Lower leg skin (tissue), 4 donors: ENCODE data around the gene IPO13. TPM values are rescaled to one million over a fixed set of nuclear protein-coding genes. Genes with fewer than 3 reads are reported as not detected.

Experiments
- DNase-seq, 2 donors: peaks; one replicate each; pipeline ENCODE4 v3.0.0-alpha.2; 2019; ENCODE audit warnings: low spot score in 2 of 2
- H3K4me3 ChIP-seq: fragments of 200-600 bp; sonication (generic); 2 replicates; pipeline ENCODE4 v1.5.1; 2017; ENCODE audit warnings: mild to moderate bottlenecking, low read depth; ENCODE audit not compliant: poor library complexity, severe bottlenecking
- POLR2A ChIP-seq, 2 donors: fragments of 450-650 bp; IDR thresholded peaks; one replicate each; pipeline ENCODE4 v1.6.1; 2016 to 2017; ENCODE audit warnings: antibody characterized with exemption in 2 of 2, mild to moderate bottlenecking in 1 of 2, moderate library complexity in 1 of 2
- WGBS, 2 donors: methylation state at CpG; one replicate each; pipeline ENCODE4 v1.1.5; 2018; 5-methylcytosine and 5-hydroxymethylcytosine counted together
- intact Hi-C: fragments of 100-400 bp; cut with DNase I; formaldehyde crosslinking; loops from one replicate; pipeline ENCODE4 v1.15.0; 2023; ENCODE audit warnings: low total_unique reads
- total RNA-seq, 4 donors: library from RNA; depleted of rRNA; stranded (reverse); fragments of >200 nt; gene quantifications; one replicate each; pipeline ENCODE4 v1.1.0, GENCODE V29; 2016
- TF ChIP-seq, protein P1 (sequence below), 3 donors: fragments of 450-650 bp; IDR thresholded peaks; one replicate each; pipeline ENCODE4 v1.5.1; 2016; ENCODE audit warnings: antibody characterized with exemption in 3 of 3, mild to moderate bottlenecking in 3 of 3, moderate library complexity in 2 of 3

The IPO13 gene
- total RNA-seq, 4 donors from 2014 or later = 14.6 to 24.1 (median 18.2) TPM

DNA sequence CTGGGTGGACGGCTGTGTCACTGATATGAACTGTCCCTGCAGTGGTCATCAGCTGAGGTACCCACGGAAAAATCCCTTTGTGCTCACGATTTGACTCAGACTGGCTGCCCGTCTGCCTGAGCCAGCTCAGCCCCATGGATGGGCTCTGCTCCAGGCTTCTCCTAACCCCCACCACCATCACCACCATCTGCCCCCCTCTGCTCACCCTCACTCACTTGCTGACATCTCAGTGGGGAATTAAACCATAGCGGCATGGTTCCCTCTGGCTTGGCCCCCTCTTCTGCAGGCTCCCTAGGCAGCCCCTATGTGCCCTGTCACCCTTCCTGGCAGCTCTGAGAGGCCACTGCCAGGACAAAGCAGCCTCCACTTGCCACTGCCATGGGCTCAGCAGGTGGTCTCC lies 67.2 kb downstream of the IPO13 start:
- 66 to 77% methylated on average over 5 of the region's 5 CpGs for WGBS, 2 donors
- intact Hi-C loops = no loop called here
- no peak overlapping the region for H3K4me3 ChIP-seq
- no peak for TF ChIP-seq POLR2A (IDR thresholded peaks at IDR 0.05)
- TF ChIP-seq, protein P1, sequence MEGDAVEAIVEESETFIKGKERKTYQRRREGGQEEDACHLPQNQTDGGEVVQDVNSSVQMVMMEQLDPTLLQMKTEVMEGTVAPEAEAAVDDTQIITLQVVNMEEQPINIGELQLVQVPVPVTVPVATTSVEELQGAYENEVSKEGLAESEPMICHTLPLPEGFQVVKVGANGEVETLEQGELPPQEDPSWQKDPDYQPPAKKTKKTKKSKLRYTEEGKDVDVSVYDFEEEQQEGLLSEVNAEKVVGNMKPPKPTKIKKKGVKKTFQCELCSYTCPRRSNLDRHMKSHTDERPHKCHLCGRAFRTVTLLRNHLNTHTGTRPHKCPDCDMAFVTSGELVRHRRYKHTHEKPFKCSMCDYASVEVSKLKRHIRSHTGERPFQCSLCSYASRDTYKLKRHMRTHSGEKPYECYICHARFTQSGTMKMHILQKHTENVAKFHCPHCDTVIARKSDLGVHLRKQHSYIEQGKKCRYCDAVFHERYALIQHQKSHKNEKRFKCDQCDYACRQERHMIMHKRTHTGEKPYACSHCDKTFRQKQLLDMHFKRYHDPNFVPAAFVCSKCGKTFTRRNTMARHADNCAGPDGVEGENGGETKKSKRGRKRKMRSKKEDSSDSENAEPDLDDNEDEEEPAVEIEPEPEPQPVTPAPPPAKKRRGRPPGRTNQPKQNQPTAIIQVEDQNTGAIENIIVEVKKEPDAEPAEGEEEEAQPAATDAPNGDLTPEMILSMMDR (IDR thresholded peaks at IDR 0.05) = no peak
- no peak for DNase-seq

DNA sequence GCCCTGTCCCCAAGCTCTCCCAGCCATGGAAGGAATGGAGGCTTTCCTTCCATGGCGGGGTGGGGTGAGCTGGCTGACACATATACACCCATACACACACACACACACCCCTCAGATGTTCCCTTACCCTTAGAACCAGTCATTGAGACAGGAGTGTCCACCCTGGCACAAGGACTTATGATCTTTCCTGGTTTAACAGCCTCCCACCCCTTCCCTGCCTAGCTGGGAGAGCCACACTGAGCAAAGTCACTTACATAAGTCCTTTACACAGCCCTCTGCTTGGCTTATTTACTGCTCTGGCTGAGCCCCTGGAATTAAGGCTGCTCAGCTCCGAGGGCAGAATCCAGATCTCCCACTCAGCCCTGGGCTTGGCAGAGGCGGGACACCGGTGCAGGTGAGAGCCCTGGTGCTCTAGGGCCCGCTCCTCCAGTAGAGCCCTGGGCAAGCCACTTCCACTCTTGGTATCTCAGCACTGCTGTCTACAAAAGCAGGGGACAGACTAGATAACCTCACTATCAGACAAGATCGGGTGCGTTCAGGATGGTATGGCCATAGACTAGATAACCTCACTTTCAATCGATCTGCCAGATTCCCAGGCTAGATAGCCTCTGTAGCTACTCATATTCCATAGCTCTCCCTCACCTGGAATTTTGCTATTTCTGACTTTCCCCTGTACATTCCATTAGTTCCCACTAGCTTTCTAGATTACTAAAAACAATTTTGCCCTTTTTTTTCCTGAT lies 67.8 kb downstream of the IPO13 start:
- TF ChIP-seq, protein P1 (IDR thresholded peaks at IDR 0.05) = no peak
- no peak for TF ChIP-seq POLR2A (IDR thresholded peaks at IDR 0.05)
- no peak overlapping the region for H3K4me3 ChIP-seq
- intact Hi-C loops = no loop called here
- 73 to 76% methylated on average over 8 of the region's 8 CpGs for whole genome bisulfite sequencing, 2 donors
- DNase-seq = no peak

DNA sequence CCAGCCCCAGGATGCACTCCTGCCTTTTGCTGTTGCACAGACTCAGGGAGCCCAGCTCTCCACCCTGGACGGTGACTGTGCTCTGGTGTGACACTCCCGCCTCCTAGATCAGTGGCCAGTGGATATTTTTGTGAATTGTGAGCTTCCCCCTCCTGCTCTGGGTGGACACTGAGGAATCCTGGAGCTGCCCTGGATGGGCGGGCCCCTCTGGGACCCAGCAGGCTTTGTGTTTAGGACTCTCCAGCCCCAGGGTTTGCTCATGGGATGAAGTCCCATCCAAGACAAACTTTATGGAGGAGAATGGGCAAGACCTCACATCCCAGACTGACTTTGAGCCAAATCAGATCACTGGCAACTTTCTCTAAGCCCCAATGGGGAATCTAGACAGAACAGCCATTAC lies 68.5 kb downstream of the IPO13 start:
- DNase-seq = no peak
- WGBS, 2 donors = 53 to 71% methylated on average over 3 of the region's 3 CpGs

DNA sequence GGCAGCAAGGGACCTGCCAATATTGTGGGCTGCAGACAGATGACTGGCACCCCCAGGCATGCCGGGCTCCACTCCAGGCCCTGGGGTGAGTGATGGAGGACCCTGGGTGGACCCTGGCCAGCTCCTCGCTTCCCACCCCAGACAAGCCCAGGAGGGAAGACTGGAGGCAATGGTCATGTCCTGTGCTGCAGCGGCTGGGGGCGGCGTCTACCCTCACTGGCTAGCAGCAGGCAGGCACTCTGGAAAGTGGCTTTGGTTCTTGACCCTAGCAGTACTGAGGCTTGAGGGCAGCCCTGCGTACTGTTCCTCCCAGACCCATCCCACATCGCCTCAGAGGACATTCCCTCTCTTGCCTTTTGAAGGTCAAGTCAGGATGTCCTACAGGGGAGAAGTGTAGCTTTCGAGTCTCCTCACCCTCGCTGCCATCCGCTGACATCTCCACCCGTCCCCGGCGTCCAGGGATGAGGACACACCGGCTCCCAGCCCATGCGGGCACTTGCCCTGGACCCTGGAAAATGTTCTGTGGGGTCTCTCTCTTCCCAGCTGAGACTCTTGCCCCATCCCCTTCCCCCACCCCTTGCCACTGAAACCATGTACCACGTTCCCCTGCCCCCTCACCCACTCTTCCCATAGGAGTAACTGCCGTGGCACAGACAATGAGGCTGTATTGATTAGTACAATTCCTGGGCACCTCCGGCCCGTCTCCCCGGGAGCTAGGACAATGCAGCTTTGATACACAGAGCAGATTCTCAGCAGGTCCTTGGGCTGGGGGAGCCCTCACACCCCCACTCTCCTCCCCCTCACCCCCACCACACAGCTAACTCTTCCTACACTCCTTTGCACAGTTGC lies 69.5 kb downstream of the IPO13 start:
- TF ChIP-seq, protein P1 (IDR thresholded peaks at IDR 0.05) = no peak
- TF ChIP-seq POLR2A (IDR thresholded peaks at IDR 0.05) = no peak
- intact Hi-C loops = no loop called here
- WGBS, 2 donors = 88 to 91% methylated on average over 17 to 20 of the region's 20 CpGs

More for the DNA sequence above, 68.5 kb downstream of the IPO13 start:
- intact Hi-C loops = no loop called here
- TF ChIP-seq, protein P1 (IDR thresholded peaks at IDR 0.05) = no peak
- TF ChIP-seq POLR2A (IDR thresholded peaks at IDR 0.05) = no peak
- H3K4me3 ChIP-seq = no peak overlapping the region

DNA sequence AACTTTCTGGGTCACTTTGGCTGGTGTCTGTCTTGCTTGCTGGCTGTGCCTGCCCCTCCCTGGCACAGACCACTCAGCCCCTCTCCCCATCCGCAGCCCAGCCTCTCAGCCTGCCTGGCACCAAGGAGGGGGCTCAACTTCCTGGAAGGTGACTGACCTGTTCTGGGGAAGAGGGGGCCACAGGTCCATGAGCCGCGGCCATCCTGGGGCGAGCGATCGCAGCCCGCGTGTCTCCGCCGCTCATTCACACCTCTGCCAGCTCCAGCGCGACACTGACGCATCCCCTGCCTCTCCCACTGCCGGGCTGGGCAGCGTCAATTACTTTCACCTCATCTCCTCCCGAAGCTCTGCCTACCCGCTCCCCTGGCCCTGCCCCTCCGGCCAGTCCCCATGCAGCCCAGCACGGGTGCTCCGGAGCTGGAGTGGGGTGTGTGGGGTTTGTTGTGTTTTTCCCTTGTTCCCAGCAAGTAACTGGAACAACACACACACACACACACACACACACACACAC lies 70.2 kb downstream of the IPO13 start:
- DNase-seq = no peak
- intact Hi-C loops = no loop called here
- no peak overlapping the region for H3K4me3 ChIP-seq
- no peak for TF ChIP-seq POLR2A (IDR thresholded peaks at IDR 0.05)
- TF ChIP-seq, protein P1 (IDR thresholded peaks at IDR 0.05) = no peak
- 89% methylated on average over 20 of the region's 20 CpGs for WGBS, 2 donors

More for the DNA sequence above, 69.5 kb downstream of the IPO13 start:
- no peak overlapping the region for H3K4me3 ChIP-seq
- no peak for DNase-seq

Other genes with a start within 250 kb of the IPO13 start
- 10 to 100 TPM in 1 of 4 donors, 1 to 10 TPM in 3; 6.9 to 10.5 (median 8.0) TPM for gene ST3GAL3, start 239.4 kb upstream of the IPO13 start, total RNA-seq
- gene ARTN, start 13.1 kb upstream of the IPO13 start, total RNA-seq = 1 to 10 TPM in 1 of 4 donors, under 1 TPM in 3; 0.63 to 3.6 (median 0.84) TPM
- 10 to 100 TPM; 12.8 to 26.6 (median 17.7) TPM for gene DPH2, start 23.1 kb downstream of the IPO13 start, total RNA-seq
- gene ATP6V0B, start 28.0 kb downstream of the IPO13 start, total RNA-seq = 100 to 1,000 TPM; 135 to 180 (median 169) TPM
- gene B4GALT2, start 32.3 kb downstream of the IPO13 start, total RNA-seq = 10 to 100 TPM; 21.6 to 50.5 (median 30.3) TPM
- 1 to 10 TPM; 1.6 to 6.1 (median 2.7) TPM for gene CCDC24, start 44.6 kb downstream of the IPO13 start, total RNA-seq
- gene SLC6A9, start 84.5 kb downstream of the IPO13 start, total RNA-seq = 10 to 100 TPM; 55.8 to 85.7 (median 62.0) TPM
- not detected for gene KLF17, start 171.9 kb downstream of the IPO13 start, total RNA-seq
- gene KLF18, start 194.7 kb downstream of the IPO13 start, total RNA-seq = not detected